Body of pancreas (tissue), 4 donors: ENCODE measurements around the gene MED26.
A peak's percentile ranks its signal among the peaks of the same experiment; 100 is the strongest.

Source experiments
- CTCF ChIP-seq, 7 experiments: fragments of 450-650 bp in 4 of 7; fragments of 200-600 bp in 3 of 7; sonication (generic) in 3 of 7; IDR thresholded peaks; one replicate each; pipeline ENCODE4 v1.5.1; 2016 to 2019; ENCODE audit warnings: antibody characterized with exemption in 7 of 7
- POLR2A ChIP-seq, 3 donors: fragments of 450-650 bp; IDR thresholded peaks; one replicate each; pipeline ENCODE4 v1.6.1; 2016; ENCODE audit warnings: antibody characterized with exemption in 3 of 3, mild to moderate bottlenecking in 2 of 3

- TF ChIP-seq CTCF (IDR thresholded peaks at IDR 0.05) (no peak), POLR2A (IDR thresholded peaks at IDR 0.05) (peak in 2 of 3 donors; percentile 25 to 63)
Observed at GRCh38 chr19:16584248-16585093, 43.5 kb downstream of the MED26 start.
